Measurements from ENCODE around the gene MT1E. TPM values are rescaled to one million over a fixed set of nuclear protein-coding genes. Genes with fewer than 3 reads are reported as not detected.

Gene MT1E
- total RNA-seq, 1 donor from 2014 or later, result not detected

DNA sequence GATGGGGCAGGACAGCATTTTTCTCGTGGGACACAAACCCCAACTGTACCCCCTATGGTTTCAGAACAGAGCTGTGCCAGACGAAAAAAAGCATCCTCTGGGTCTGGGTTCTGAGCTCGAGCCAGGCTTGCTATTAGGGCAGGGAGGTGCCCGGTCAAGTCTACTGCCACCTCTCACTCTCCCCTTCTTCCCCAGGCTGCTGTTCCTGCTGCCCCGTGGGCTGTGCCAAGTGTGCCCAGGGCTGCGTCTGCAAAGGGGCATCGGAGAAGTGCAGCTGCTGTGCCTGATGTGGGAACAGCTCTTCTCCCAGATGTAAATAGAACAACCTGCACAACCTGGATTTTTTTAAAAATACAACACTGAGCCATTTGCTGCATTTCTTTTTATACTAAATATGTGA, 1.1 kb downstream of the MT1E start:
- no peak overlapping the region for H3K27ac Mint-ChIP-seq (ENCODE audit: unreplicated experiment)
- no peak for DNase-seq (ENCODE audit: low spot score)
- H3K4me1 Mint-ChIP-seq (ENCODE audit: unreplicated experiment), result peaks cover 5% of the 10 kb centered on the region
- TF ChIP-seq, protein P1, sequence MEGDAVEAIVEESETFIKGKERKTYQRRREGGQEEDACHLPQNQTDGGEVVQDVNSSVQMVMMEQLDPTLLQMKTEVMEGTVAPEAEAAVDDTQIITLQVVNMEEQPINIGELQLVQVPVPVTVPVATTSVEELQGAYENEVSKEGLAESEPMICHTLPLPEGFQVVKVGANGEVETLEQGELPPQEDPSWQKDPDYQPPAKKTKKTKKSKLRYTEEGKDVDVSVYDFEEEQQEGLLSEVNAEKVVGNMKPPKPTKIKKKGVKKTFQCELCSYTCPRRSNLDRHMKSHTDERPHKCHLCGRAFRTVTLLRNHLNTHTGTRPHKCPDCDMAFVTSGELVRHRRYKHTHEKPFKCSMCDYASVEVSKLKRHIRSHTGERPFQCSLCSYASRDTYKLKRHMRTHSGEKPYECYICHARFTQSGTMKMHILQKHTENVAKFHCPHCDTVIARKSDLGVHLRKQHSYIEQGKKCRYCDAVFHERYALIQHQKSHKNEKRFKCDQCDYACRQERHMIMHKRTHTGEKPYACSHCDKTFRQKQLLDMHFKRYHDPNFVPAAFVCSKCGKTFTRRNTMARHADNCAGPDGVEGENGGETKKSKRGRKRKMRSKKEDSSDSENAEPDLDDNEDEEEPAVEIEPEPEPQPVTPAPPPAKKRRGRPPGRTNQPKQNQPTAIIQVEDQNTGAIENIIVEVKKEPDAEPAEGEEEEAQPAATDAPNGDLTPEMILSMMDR (IDR thresholded peaks at IDR 0.05; ENCODE audit: unreplicated experiment), result no peak
- peaks cover 27% of the 10 kb centered on the region for H3K27me3 Mint-ChIP-seq (ENCODE audit: unreplicated experiment)
- H3K36me3 Mint-ChIP-seq (ENCODE audit: low read depth, unreplicated experiment), result no peaks in the 10 kb centered on the region
- no peaks in the 10 kb centered on the region for H3K9me3 Mint-ChIP-seq (ENCODE audit: unreplicated experiment)
- H3K4me3 Mint-ChIP-seq (ENCODE audit: unreplicated experiment), result no peak overlapping the region

DNA sequence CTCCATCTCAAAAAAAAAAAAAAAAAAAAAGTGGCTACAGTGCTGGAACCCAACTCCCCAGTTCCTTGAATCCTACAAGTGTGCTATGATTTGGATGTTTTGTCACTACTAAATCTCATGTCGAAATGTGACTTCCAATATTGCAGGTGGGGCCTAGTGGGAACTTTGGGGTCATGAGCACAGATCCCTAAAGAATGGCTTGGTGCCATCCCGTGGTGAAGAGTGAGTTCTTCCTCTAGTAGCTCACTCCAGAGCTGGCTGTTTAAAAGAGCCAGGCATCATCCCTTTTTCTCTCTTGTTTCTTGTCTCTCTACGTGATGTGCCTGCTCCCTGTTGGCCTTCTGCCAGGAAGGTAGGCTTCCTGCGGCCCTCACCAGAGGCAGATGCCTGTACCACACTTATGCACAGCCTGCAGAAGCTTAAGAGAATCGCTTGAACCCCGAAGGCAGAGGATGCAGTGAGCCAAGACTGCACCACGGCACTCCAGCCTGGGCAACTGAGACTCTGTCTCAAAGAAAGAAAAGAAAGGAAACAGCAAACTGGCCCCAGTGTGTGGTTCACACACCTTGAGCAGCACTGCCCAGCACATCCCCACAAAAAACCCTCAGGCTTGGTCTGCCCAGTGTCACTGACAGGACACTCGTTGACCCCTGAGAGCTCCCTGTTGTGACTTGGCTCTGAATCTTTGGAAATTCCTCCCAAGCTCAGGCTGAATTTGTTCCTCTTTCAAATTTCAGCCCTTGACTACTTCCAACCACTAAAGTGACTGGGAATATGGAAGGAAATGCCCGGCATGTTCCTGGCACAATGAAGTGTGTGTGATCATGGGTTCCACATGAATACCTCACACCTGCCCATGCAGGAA, 3.1 kb downstream of the MT1E start:
- no peak overlapping the region for H3K27ac Mint-ChIP-seq (ENCODE audit: unreplicated experiment)
- no peak overlapping the region for H3K4me3 Mint-ChIP-seq (ENCODE audit: unreplicated experiment)
- DNase-seq (ENCODE audit: low spot score), result no peak
- no peaks in the 10 kb centered on the region for H3K9me3 Mint-ChIP-seq (ENCODE audit: unreplicated experiment)
- H3K36me3 Mint-ChIP-seq (ENCODE audit: low read depth, unreplicated experiment), result no peaks in the 10 kb centered on the region
- TF ChIP-seq, protein P1 (IDR thresholded peaks at IDR 0.05; ENCODE audit: unreplicated experiment), result no peak
- H3K27me3 Mint-ChIP-seq (ENCODE audit: unreplicated experiment), result peaks cover 27% of the 10 kb centered on the region
- peaks cover 9% of the 10 kb centered on the region for H3K4me1 Mint-ChIP-seq (ENCODE audit: unreplicated experiment)

DNA sequence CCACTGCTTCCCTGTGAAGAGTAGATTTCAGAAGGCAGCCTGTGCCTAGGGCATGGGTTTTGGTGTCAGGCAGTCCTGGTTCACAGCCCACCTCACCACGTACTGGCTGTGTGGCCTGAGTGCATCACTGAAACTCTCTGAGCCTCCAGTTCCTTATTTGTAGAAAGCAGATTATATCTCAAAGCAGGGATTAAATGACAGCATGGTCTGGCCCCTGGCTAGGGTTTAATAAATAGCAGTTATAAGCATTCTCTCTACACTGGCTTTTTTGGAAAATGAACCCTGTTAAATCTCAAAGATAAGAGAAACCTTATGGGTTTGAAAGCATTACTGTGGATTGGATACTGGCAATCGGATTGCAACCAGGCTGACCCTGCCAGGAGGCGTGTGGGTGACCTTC, 4.0 kb downstream of the MT1E start:
- Mint-ChIP-seq H3K27me3 (ENCODE audit: unreplicated experiment) (peaks cover 33% of the 10 kb centered on the region), H3K4me3 (ENCODE audit: unreplicated experiment) (no peak overlapping the region), H3K27ac (ENCODE audit: unreplicated experiment) (no peak overlapping the region), H3K9me3 (ENCODE audit: unreplicated experiment) (no peaks in the 10 kb centered on the region), H3K36me3 (ENCODE audit: low read depth, unreplicated experiment) (no peaks in the 10 kb centered on the region), H3K4me1 (ENCODE audit: unreplicated experiment) (peaks cover 9% of the 10 kb centered on the region)
- DNase-seq (ENCODE audit: low spot score), result no peak
- TF ChIP-seq, protein P1 (IDR thresholded peaks at IDR 0.05; ENCODE audit: unreplicated experiment), result no peak

GRCh38 chr16:56630134-56630533, 4.6 kb downstream of the MT1E start:
- Mint-ChIP-seq H3K4me3 (ENCODE audit: unreplicated experiment) (no peak overlapping the region), H3K36me3 (ENCODE audit: low read depth, unreplicated experiment) (no peaks in the 10 kb centered on the region), H3K27ac (ENCODE audit: unreplicated experiment) (no peak overlapping the region), H3K4me1 (ENCODE audit: unreplicated experiment) (peaks cover 9% of the 10 kb centered on the region), H3K27me3 (ENCODE audit: unreplicated experiment) (peaks cover 34% of the 10 kb centered on the region), H3K9me3 (ENCODE audit: unreplicated experiment) (no peaks in the 10 kb centered on the region)
- no peak for DNase-seq (ENCODE audit: low spot score)
- TF ChIP-seq, protein P1 (IDR thresholded peaks at IDR 0.05; ENCODE audit: unreplicated experiment), result no peak

DNA sequence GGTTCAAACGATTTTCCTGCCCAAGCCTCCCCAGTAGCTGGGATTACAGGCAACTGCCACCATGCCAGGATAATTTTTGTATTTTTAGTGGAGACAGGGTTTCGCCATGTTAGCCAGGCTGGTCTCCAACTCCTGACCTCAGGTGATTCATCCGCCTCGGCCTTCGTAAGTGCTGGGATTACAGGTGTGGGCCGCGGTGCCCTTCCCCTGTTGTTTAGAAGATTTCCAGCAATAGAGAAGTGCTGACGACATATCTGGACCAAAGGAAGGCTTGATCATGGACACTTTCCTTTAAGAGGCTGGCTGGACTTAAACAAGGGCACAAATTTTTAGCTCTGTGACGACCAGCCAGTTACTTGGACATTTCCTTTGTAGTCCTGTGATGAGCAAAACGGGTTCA, 5.6 kb downstream of the MT1E start:
- no peak for DNase-seq (ENCODE audit: low spot score)
- no peak overlapping the region for H3K27ac Mint-ChIP-seq (ENCODE audit: unreplicated experiment)
- peaks cover 7% of the 10 kb centered on the region for H3K4me1 Mint-ChIP-seq (ENCODE audit: unreplicated experiment)
- no peaks in the 10 kb centered on the region for H3K9me3 Mint-ChIP-seq (ENCODE audit: unreplicated experiment)
- peaks cover 36% of the 10 kb centered on the region for H3K27me3 Mint-ChIP-seq (ENCODE audit: unreplicated experiment)
- no peak overlapping the region for H3K4me3 Mint-ChIP-seq (ENCODE audit: unreplicated experiment)
- TF ChIP-seq, protein P1 (IDR thresholded peaks at IDR 0.05; ENCODE audit: unreplicated experiment), result no peak
- H3K36me3 Mint-ChIP-seq (ENCODE audit: low read depth, unreplicated experiment), result no peaks in the 10 kb centered on the region

All from endothelial cell (in vitro differentiated cells).